ENCODE measurements around the gene ATP11A. TPM values are rescaled to one million over a fixed set of nuclear protein-coding genes. Genes with fewer than 3 reads are reported as not detected.

ATP11A gene
- total RNA-seq, 4 donors from 2014 or later = 18.6 to 30.3 (median 26.8) TPM

GRCh38 chr13:112875627-112876026 is 185.8 kb downstream of the ATP11A start:
- no peak for TF ChIP-seq CTCF (IDR thresholded peaks at IDR 0.05; ENCODE audit: low read depth)

GRCh38 chr13:112876305-112877000 is 186.6 kb downstream of the ATP11A start:
- TF ChIP-seq CTCF (IDR thresholded peaks at IDR 0.05; ENCODE audit: low read depth) = no peak

GRCh38 chr13:112877066-112877465 is 187.2 kb downstream of the ATP11A start:
- TF ChIP-seq CTCF (IDR thresholded peaks at IDR 0.05; ENCODE audit: low read depth) = no peak

GRCh38 chr13:112877539-112877938 is 187.7 kb downstream of the ATP11A start:
- TF ChIP-seq CTCF (IDR thresholded peaks at IDR 0.05; ENCODE audit: low read depth) = no peak

GRCh38 chr13:112877976-112878955 is 188.4 kb downstream of the ATP11A start:
- TF ChIP-seq CTCF (IDR thresholded peaks at IDR 0.05; ENCODE audit: low read depth) = no peak

GRCh38 chr13:112879283-112879833 is 189.5 kb downstream of the ATP11A start:
- TF ChIP-seq CTCF (IDR thresholded peaks at IDR 0.05; ENCODE audit: low read depth) = no peak

- no peak for TF ChIP-seq CTCF (IDR thresholded peaks at IDR 0.05; ENCODE audit: low read depth)
Measured at GRCh38 chr13:112880221-112880641, 190.4 kb downstream of the ATP11A start.
